Left ventricle myocardium inferior (tissue), 1 donor: ENCODE measurements around the gene PDS5B. TPM values are rescaled to one million over a fixed set of nuclear protein-coding genes. Genes with fewer than 3 reads are reported as not detected.
"Not testable (repeated sequence)": the region's sequence is repeated elsewhere in the genome, so short reads cannot be mapped to it uniquely, and the experiment has no call there.

ENCODE experiments used
- DNase-seq: peaks from one replicate; pipeline ENCODE4 v3.0.0-alpha.2; 2020
- H3K27ac ChIP-seq: fragments of 200-600 bp; replicated peaks from 2 replicates; pipeline ENCODE4 v1.8.0; 2021
- H3K27me3 ChIP-seq: fragments of 200-600 bp; 2 replicates; pipeline ENCODE4 v1.8.0; 2021; ENCODE audit warnings: low read depth
- H3K36me3 ChIP-seq: fragments of 200-600 bp; 2 replicates; pipeline ENCODE4 v1.8.0; 2021
- H3K4me1 ChIP-seq: fragments of 200-600 bp; 2 replicates; pipeline ENCODE4 v1.8.0; 2021
- H3K4me3 ChIP-seq: fragments of 200-600 bp; 2 replicates; pipeline ENCODE4 v1.8.0; 2021; ENCODE audit warnings: mild to moderate bottlenecking, moderate library complexity
- H3K9me3 ChIP-seq: fragments of 200-600 bp; replicated peaks from 2 replicates; pipeline ENCODE4 v1.8.0; 2021
- intact Hi-C: fragments of 100-400 bp; cut with micrococcal nuclease; formaldehyde crosslinking; loops from one replicate; pipeline ENCODE4 v1.11.0; 2022
- total RNA-seq: library from RNA; stranded (reverse); fragmentation: NEBNext Ultra II Directional; extraction: Animal tissue kit (Norgen Biotek cat#: 25700); gene quantifications from one replicate; pipeline ENCODE4 v1.2.1, GENCODE V29; 2021
- TF ChIP-seq, protein P1 (sequence below): fragments of 200-600 bp; IDR thresholded peaks from 2 replicates; pipeline ENCODE4 v1.8.0; 2021; ENCODE audit warnings: antibody characterized with exemption, mild to moderate bottlenecking, borderline replicate concordance
- donor health status: DM: no; HTN: yes; CAD: no; lungs with severe emphysema.

Gene PDS5B
- total RNA-seq, 1 donor from 2014 or later, result 20.4 TPM

- H3K4me1 ChIP-seq, result peaks cover 10% of the 10 kb centered on the region
- no peaks in the 10 kb centered on the region for H3K27me3 ChIP-seq
- peaks cover 8% of the 10 kb centered on the region for H3K9me3 ChIP-seq
- H3K27ac ChIP-seq, result no peak overlapping the region
- intact Hi-C loops, result no loop called here
- H3K4me3 ChIP-seq, result no peak overlapping the region
- TF ChIP-seq, protein P1, sequence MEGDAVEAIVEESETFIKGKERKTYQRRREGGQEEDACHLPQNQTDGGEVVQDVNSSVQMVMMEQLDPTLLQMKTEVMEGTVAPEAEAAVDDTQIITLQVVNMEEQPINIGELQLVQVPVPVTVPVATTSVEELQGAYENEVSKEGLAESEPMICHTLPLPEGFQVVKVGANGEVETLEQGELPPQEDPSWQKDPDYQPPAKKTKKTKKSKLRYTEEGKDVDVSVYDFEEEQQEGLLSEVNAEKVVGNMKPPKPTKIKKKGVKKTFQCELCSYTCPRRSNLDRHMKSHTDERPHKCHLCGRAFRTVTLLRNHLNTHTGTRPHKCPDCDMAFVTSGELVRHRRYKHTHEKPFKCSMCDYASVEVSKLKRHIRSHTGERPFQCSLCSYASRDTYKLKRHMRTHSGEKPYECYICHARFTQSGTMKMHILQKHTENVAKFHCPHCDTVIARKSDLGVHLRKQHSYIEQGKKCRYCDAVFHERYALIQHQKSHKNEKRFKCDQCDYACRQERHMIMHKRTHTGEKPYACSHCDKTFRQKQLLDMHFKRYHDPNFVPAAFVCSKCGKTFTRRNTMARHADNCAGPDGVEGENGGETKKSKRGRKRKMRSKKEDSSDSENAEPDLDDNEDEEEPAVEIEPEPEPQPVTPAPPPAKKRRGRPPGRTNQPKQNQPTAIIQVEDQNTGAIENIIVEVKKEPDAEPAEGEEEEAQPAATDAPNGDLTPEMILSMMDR, result no peak
- no peaks in the 10 kb centered on the region for H3K36me3 ChIP-seq
- DNase-seq, result no peak
These were observed 140.3 kb downstream of the PDS5B start for GRCh38 chr13:32726374-32727037.

- Histone ChIP-seq H3K4me3 (no peak overlapping the region), H3K4me1 (peaks cover 12% of the 10 kb centered on the region), H3K36me3 (no peaks in the 10 kb centered on the region), H3K27me3 (no peaks in the 10 kb centered on the region), H3K9me3 (peaks cover 8% of the 10 kb centered on the region), H3K27ac (no peak overlapping the region)
- intact Hi-C loops, result no loop called here
- TF ChIP-seq, protein P1, result no peak
- DNase-seq, result no peak
These were observed 142.1 kb downstream of the PDS5B start for GRCh38 chr13:32728327-32728726.

- intact Hi-C loops, DNase-seq, H3K36me3 ChIP-seq, H3K27ac ChIP-seq, H3K27me3 ChIP-seq, H3K4me3 ChIP-seq, H3K9me3 ChIP-seq: not testable (repeated sequence)
- H3K4me1 ChIP-seq, result peaks cover 12% of the 10 kb centered on the region
These were observed 142.8 kb downstream of the PDS5B start for GRCh38 chr13:32729097-32729496.

DNA sequence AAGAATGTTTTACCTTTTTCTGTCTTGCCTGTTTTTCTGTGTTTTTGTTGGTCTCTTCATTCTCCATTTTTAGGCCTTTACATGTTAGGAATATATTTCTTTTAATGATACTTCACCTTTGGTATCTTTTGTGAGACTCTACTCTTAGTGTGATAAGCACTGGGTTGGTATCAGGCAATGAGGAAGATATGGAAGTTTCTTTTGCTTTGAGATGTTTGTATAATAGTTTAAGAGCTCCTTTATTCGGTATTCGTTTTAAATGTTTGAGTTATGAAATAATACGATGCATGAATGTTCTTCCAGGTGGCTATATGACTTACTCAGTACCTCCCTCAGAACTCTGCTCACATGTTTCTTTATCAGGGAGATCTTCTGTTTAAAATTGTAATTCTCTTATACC, 144.8 kb downstream of the PDS5B start:
- TF ChIP-seq, protein P1, result no peak
- Histone ChIP-seq H3K27ac (no peak overlapping the region), H3K9me3 (peaks cover 8% of the 10 kb centered on the region), H3K4me3 (no peak overlapping the region), H3K36me3 (no peaks in the 10 kb centered on the region), H3K4me1 (peaks cover 21% of the 10 kb centered on the region), H3K27me3 (no peaks in the 10 kb centered on the region)
- no peak for DNase-seq
- intact Hi-C loops, result no loop called here

DNA sequence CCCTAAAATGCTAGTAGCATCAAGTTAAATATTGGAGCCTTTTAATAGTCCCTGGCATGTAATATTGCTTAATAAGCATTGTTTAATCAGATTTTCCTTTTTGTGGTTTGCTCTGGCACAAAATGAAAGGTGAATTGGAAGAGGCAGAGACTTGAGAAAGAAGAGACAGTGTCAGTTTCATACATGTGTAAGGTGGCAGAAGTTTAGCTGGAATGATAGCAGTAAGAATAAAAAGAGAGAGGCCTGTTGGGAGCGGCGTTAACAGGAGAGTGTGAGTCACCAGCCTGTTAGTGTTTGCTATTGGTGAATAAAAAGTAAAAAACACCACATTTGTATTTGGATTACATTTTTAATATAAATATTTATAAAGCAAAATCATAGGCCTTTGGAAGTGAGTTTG, 145.3 kb downstream of the PDS5B start:
- no peak for DNase-seq
- no peak overlapping the region for H3K4me3 ChIP-seq
- TF ChIP-seq, protein P1, result no peak
- intact Hi-C loops, result no loop called here
- no peak overlapping the region for H3K27ac ChIP-seq
- H3K9me3 ChIP-seq, result peaks cover 8% of the 10 kb centered on the region
- no peaks in the 10 kb centered on the region for H3K27me3 ChIP-seq
- H3K4me1 ChIP-seq, result peaks cover 25% of the 10 kb centered on the region
- H3K36me3 ChIP-seq, result no peaks in the 10 kb centered on the region

- intact Hi-C loops, result no loop called here
- TF ChIP-seq, protein P1, result no peak
- no peak for DNase-seq
- Histone ChIP-seq H3K9me3 (peaks cover 8% of the 10 kb centered on the region), H3K4me3 (no peak overlapping the region), H3K27me3 (no peaks in the 10 kb centered on the region), H3K4me1 (peaks cover 27% of the 10 kb centered on the region), H3K36me3 (no peaks in the 10 kb centered on the region), H3K27ac (no peak overlapping the region)
These were observed 147.4 kb downstream of the PDS5B start for GRCh38 chr13:32733690-32734089.
